Ishikawa (cell line): Measurements from ENCODE around the gene MRTFB.

ENCODE experiments used
- CEBPB ChIP-seq: IDR thresholded peaks from 2 replicates; pipeline ENCODE4 v1.6.1; 2012
- CREB1 ChIP-seq: IDR thresholded peaks from 2 replicates; pipeline ENCODE4 v1.6.1; 2012; ENCODE audit warnings: low read depth
- EGR1 ChIP-seq: IDR thresholded peaks from 2 replicates; pipeline ENCODE4 v1.6.1; 2012
- EP300 ChIP-seq: IDR thresholded peaks from 2 replicates; pipeline ENCODE4 v1.6.1; 2012; ENCODE audit warnings: borderline replicate concordance
- FOXM1 ChIP-seq: IDR thresholded peaks from 2 replicates; pipeline ENCODE4 v1.6.1; 2012; ENCODE audit warnings: low read depth, borderline replicate concordance
- MAX ChIP-seq: IDR thresholded peaks from 2 replicates; pipeline ENCODE4 v1.6.1; 2012
- NFIC ChIP-seq: IDR thresholded peaks from 2 replicates; pipeline ENCODE4 v1.6.1; 2012
- RAD21 ChIP-seq: IDR thresholded peaks from 2 replicates; pipeline ENCODE4 v1.6.1; 2012; ENCODE audit warnings: low read depth
- REST ChIP-seq: IDR thresholded peaks from 2 replicates; pipeline ENCODE4 v1.6.1; 2012; ENCODE audit warnings: low read depth, mild to moderate bottlenecking
- TAF1 ChIP-seq: IDR thresholded peaks from 2 replicates; pipeline ENCODE4 v1.6.1; 2012; ENCODE audit warnings: low read depth, mild to moderate bottlenecking
- TCF12 ChIP-seq: IDR thresholded peaks from 2 replicates; pipeline ENCODE4 v1.6.1; 2012; ENCODE audit warnings: low read depth
- TEAD4 ChIP-seq: IDR thresholded peaks from 2 replicates; pipeline ENCODE4 v1.6.1; 2012
- USF1 ChIP-seq: IDR thresholded peaks from 2 replicates; pipeline ENCODE4 v1.6.1; 2012
- YY1 ChIP-seq: IDR thresholded peaks from 2 replicates; pipeline ENCODE4 v1.6.1; 2012; ENCODE audit warnings: low read depth
- ZBTB7A ChIP-seq: IDR thresholded peaks from 2 replicates; pipeline ENCODE4 v1.6.1; 2012; ENCODE audit warnings: low read depth

MRTFB gene

GRCh38 chr16:14135704-14136103 is 64.6 kb downstream of the MRTFB start:
- no peak for TF ChIP-seq TAF1
- TF ChIP-seq USF1, result no peak
- TF ChIP-seq RAD21, result no peak
- TF ChIP-seq TEAD4, result no peak
- TF ChIP-seq YY1, result no peak
- TF ChIP-seq REST, result no peak
- TF ChIP-seq CREB1, result no peak
- TF ChIP-seq CEBPB, result no peak
- no peak for TF ChIP-seq EGR1
- no peak for TF ChIP-seq NFIC
- TF ChIP-seq MAX, result no peak
- no peak for TF ChIP-seq ZBTB7A

GRCh38 chr16:14139872-14140271 is 68.8 kb downstream of the MRTFB start:
- TF ChIP-seq EP300 (no peak), CREB1 (no peak), MAX (no peak)

GRCh38 chr16:14140923-14141322 is 69.8 kb downstream of the MRTFB start:
- no peak for TF ChIP-seq YY1
- no peak for TF ChIP-seq MAX
- TF ChIP-seq CEBPB, result no peak
- no peak for TF ChIP-seq USF1
- TF ChIP-seq TAF1, result no peak
- no peak for TF ChIP-seq EP300
- no peak for TF ChIP-seq EGR1
- no peak for TF ChIP-seq TEAD4
- no peak for TF ChIP-seq TCF12
- TF ChIP-seq FOXM1, result no peak
- no peak for TF ChIP-seq CREB1
- TF ChIP-seq ZBTB7A, result no peak
- no peak for TF ChIP-seq REST
- TF ChIP-seq RAD21, result no peak
- no peak for TF ChIP-seq NFIC

GRCh38 chr16:14146445-14146844 is 75.3 kb downstream of the MRTFB start:
- no peak for TF ChIP-seq NFIC
- no peak for TF ChIP-seq EP300
- no peak for TF ChIP-seq YY1
- no peak for TF ChIP-seq FOXM1
- no peak for TF ChIP-seq CEBPB
- no peak for TF ChIP-seq TCF12
- no peak for TF ChIP-seq CREB1

- TF ChIP-seq FOXM1 (no peak), YY1 (no peak), TAF1 (no peak), RAD21 (no peak), TEAD4 (no peak), NFIC (no peak), CREB1 (no peak), TCF12 (no peak), CEBPB (no peak), ZBTB7A (no peak)
Observed at GRCh38 chr16:14148016-14148415, 76.9 kb downstream of the MRTFB start.

GRCh38 chr16:14148569-14148968 is 77.5 kb downstream of the MRTFB start:
- no peak for TF ChIP-seq CREB1
- no peak for TF ChIP-seq CEBPB
- no peak for TF ChIP-seq MAX
- no peak for TF ChIP-seq ZBTB7A
- TF ChIP-seq NFIC, result no peak
- TF ChIP-seq USF1, result no peak
- no peak for TF ChIP-seq EP300
- TF ChIP-seq TCF12, result no peak
- no peak for TF ChIP-seq YY1
- no peak for TF ChIP-seq EGR1
